Thyroid gland (tissue), 4 donors: ENCODE results near the gene GPR158.

ENCODE experiments used
- POLR2A ChIP-seq, 2 donors: fragments of 450-650 bp; IDR thresholded peaks; one replicate each; pipeline ENCODE4 v1.6.1; 2017; ENCODE audit warnings: antibody characterized with exemption in 2 of 2, mild to moderate bottlenecking in 2 of 2, moderate library complexity in 1 of 2
- TF ChIP-seq, protein P1 (sequence below), 6 experiments: fragments of 200-600 bp in 3 of 6; fragments of 450-650 bp in 3 of 6; sonication (generic) in 3 of 6; IDR thresholded peaks; one replicate each; pipeline ENCODE4 v1.5.1; 2016 to 2019; ENCODE audit warnings: antibody characterized with exemption in 6 of 6, mild to moderate bottlenecking in 2 of 6, inconsistent platforms in 1 of 6, moderate library complexity in 1 of 6

GRCh38 chr10:25388862-25389206 lies 214.0 kb downstream of the GPR158 start:
- TF ChIP-seq, protein P1, sequence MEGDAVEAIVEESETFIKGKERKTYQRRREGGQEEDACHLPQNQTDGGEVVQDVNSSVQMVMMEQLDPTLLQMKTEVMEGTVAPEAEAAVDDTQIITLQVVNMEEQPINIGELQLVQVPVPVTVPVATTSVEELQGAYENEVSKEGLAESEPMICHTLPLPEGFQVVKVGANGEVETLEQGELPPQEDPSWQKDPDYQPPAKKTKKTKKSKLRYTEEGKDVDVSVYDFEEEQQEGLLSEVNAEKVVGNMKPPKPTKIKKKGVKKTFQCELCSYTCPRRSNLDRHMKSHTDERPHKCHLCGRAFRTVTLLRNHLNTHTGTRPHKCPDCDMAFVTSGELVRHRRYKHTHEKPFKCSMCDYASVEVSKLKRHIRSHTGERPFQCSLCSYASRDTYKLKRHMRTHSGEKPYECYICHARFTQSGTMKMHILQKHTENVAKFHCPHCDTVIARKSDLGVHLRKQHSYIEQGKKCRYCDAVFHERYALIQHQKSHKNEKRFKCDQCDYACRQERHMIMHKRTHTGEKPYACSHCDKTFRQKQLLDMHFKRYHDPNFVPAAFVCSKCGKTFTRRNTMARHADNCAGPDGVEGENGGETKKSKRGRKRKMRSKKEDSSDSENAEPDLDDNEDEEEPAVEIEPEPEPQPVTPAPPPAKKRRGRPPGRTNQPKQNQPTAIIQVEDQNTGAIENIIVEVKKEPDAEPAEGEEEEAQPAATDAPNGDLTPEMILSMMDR (IDR thresholded peaks at IDR 0.05), result no peak
- TF ChIP-seq POLR2A (IDR thresholded peaks at IDR 0.05), result no peak
